Body of pancreas (tissue), 4 donors: ENCODE measurements around the gene TPSAB1. TPM values are rescaled to one million over a fixed set of nuclear protein-coding genes. Genes with fewer than 3 reads are reported as not detected.

Experiments
- ATAC-seq: fragments of 150-250 bp; one replicate; pipeline ENCODE4 v1.9.1; 2016
- DNase-seq, 4 donors: peaks; one replicate each; pipeline ENCODE4 v3.0.0-alpha.2; 2019
- H3K27ac ChIP-seq, 4 donors: fragments of 200-600 bp; sonication (generic); 1 replicate in 3 of 4; 2 replicates in 1 of 4; pipeline versions ENCODE4 v1.5.1 to v1.6.1; 2016 to 2019; ENCODE audit warnings: mild to moderate bottlenecking in 1 of 4, mixed read lengths in 1 of 4, moderate library complexity in 1 of 4
- H3K27me3 ChIP-seq, 2 donors: fragments of 200-600 bp; sonication (generic); one replicate each; pipeline ENCODE4 v1.6.0; 2016; ENCODE audit warnings: mild to moderate bottlenecking in 1 of 2
- H3K36me3 ChIP-seq, 2 donors: fragments of 200-600 bp; sonication (generic); replicated peaks in 1 of 2; 2 replicates each; pipeline ENCODE4 v1.5.1; 2016; ENCODE audit warnings: low read depth in 2 of 2; ENCODE audit not compliant: insufficient read depth in 1 of 2
- H3K4me1 ChIP-seq: fragments of 200-600 bp; sonication (generic); one replicate; pipeline ENCODE4 v1.6.0; 2016
- H3K4me3 ChIP-seq, 2 donors: fragments of 200-600 bp; sonication (generic); 1 replicate in 1 of 2; 2 replicates in 1 of 2; pipeline ENCODE4 v1.5.1; 2016 to 2019
- H3K9me3 ChIP-seq, 3 donors: fragments of 200-600 bp; sonication (generic); 1 replicate in 2 of 3; 2 replicates in 1 of 3; pipeline ENCODE4 v1.5.1; 2016
- POLR2A ChIP-seq, 3 donors: fragments of 450-650 bp; IDR thresholded peaks; one replicate each; pipeline ENCODE4 v1.6.1; 2016; ENCODE audit warnings: antibody characterized with exemption in 3 of 3, mild to moderate bottlenecking in 2 of 3
- WGBS, 2 donors: methylation state at CpG; one replicate each; pipeline ENCODE4 v1.1.5; 2017; 5-methylcytosine and 5-hydroxymethylcytosine counted together
- intact Hi-C: fragments of 100-400 bp; cut with DNase I; formaldehyde crosslinking; loops from one replicate; pipeline ENCODE4 v1.15.1; 2023
- total RNA-seq, 2 donors: library from RNA; depleted of rRNA; stranded (reverse); fragments of >200 nt; gene quantifications; one replicate each; pipeline ENCODE4 v1.1.0, GENCODE V29; 2016
- TF ChIP-seq, protein P1 (sequence below), 7 experiments: fragments of 450-650 bp in 4 of 7; fragments of 200-600 bp in 3 of 7; sonication (generic) in 3 of 7; IDR thresholded peaks; one replicate each; pipeline ENCODE4 v1.5.1; 2016 to 2019; ENCODE audit warnings: antibody characterized with exemption in 7 of 7

The TPSAB1 gene
- total RNA-seq, 2 donors from 2014 or later = 23.6 to 53.4 TPM

DNA sequence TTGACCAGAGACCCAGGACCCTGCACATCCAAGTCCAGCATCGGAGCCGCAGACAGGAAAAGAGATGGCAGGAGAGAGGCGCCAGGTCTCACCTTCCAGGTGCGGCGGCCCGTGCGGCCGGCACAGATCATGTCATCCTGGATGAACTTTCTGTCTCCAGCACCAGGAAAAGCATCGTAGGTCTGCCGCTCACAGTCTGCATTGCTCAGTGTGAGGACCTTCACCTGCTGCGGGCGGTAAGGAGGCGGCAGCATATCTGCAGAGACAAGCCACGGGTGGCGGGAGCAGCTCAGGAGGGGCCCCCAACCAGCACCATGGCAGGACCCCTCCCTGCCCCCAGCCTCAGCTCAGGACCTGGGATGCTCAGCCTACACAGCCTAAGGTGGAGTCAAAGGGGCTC lies 33.3 kb downstream of the TPSAB1 start:
- DNase-seq (no peak), ATAC-seq (no peak)
- no peak overlapping the region for H3K27ac ChIP-seq
- H3K27me3 ChIP-seq = no peaks in the 10 kb centered on the region
- peaks cover 11% of the 10 kb centered on the region for H3K4me1 ChIP-seq
- intact Hi-C loops = no loop called here
- TF ChIP-seq POLR2A (IDR thresholded peaks at IDR 0.05) = no peak
- TF ChIP-seq, protein P1, sequence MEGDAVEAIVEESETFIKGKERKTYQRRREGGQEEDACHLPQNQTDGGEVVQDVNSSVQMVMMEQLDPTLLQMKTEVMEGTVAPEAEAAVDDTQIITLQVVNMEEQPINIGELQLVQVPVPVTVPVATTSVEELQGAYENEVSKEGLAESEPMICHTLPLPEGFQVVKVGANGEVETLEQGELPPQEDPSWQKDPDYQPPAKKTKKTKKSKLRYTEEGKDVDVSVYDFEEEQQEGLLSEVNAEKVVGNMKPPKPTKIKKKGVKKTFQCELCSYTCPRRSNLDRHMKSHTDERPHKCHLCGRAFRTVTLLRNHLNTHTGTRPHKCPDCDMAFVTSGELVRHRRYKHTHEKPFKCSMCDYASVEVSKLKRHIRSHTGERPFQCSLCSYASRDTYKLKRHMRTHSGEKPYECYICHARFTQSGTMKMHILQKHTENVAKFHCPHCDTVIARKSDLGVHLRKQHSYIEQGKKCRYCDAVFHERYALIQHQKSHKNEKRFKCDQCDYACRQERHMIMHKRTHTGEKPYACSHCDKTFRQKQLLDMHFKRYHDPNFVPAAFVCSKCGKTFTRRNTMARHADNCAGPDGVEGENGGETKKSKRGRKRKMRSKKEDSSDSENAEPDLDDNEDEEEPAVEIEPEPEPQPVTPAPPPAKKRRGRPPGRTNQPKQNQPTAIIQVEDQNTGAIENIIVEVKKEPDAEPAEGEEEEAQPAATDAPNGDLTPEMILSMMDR (IDR thresholded peaks at IDR 0.05) = no peak
- no peaks in the 10 kb centered on the region for H3K36me3 ChIP-seq
- no peak overlapping the region for H3K4me3 ChIP-seq
- no peaks in the 10 kb centered on the region for H3K9me3 ChIP-seq
- 82 to 92% methylated on average over 6 to 14 of the region's 15 CpGs for WGBS, 2 donors

- intact Hi-C loops = no loop called here
- Histone ChIP-seq H3K27me3 (no peaks in the 10 kb centered on the region), H3K4me1 (peaks cover 11% of the 10 kb centered on the region)
Measured at GRCh38 chr16:1274767-1275166, 34.3 kb downstream of the TPSAB1 start.

GRCh38 chr16:1275791-1276579 lies 35.5 kb downstream of the TPSAB1 start:
- Histone ChIP-seq H3K4me3 (no peak overlapping the region), H3K27ac (no peak overlapping the region), H3K27me3 (no peaks in the 10 kb centered on the region), H3K4me1 (peaks cover 11% of the 10 kb centered on the region), H3K36me3 (no peaks in the 10 kb centered on the region), H3K9me3 (no peaks in the 10 kb centered on the region)
- ATAC-seq (no peak), DNase-seq (no peak)
- 45 to 49% methylated on average over 13 to 28 of the region's 30 CpGs for WGBS, 2 donors
- intact Hi-C loops = no loop called here
- TF ChIP-seq, protein P1 (IDR thresholded peaks at IDR 0.05) = no peak
- TF ChIP-seq POLR2A (IDR thresholded peaks at IDR 0.05) = no peak

More at GRCh38 chr16:1274767-1275166, 34.3 kb downstream of the TPSAB1 start:
- WGBS, 2 donors = 78 to 83% methylated on average over 7 of the region's 7 CpGs
- ATAC-seq = no peak
- Histone ChIP-seq H3K9me3 (no peaks in the 10 kb centered on the region), H3K27ac (no peak overlapping the region), H3K4me3 (no peak overlapping the region), H3K36me3 (no peaks in the 10 kb centered on the region)
- no peak for DNase-seq
- TF ChIP-seq, protein P1 (IDR thresholded peaks at IDR 0.05) = no peak
- no peak for TF ChIP-seq POLR2A (IDR thresholded peaks at IDR 0.05)

- no peak overlapping the region for H3K4me3 ChIP-seq
- DNase-seq (no peak), ATAC-seq (no peak)
- peaks cover 8% of the 10 kb centered on the region for H3K4me1 ChIP-seq
- TF ChIP-seq POLR2A (IDR thresholded peaks at IDR 0.05) = no peak
- TF ChIP-seq, protein P1 (IDR thresholded peaks at IDR 0.05) = no peak
- intact Hi-C loops = no loop called here
- no peaks in the 10 kb centered on the region for H3K36me3 ChIP-seq
- no peak overlapping the region for H3K27ac ChIP-seq
- no peaks in the 10 kb centered on the region for H3K27me3 ChIP-seq
- WGBS, 2 donors = 66 to 67% methylated on average over 2 to 6 of the region's 14 CpGs
- no peaks in the 10 kb centered on the region for H3K9me3 ChIP-seq
Measured at GRCh38 chr16:1276580-1276878, 36.0 kb downstream of the TPSAB1 start.

DNA sequence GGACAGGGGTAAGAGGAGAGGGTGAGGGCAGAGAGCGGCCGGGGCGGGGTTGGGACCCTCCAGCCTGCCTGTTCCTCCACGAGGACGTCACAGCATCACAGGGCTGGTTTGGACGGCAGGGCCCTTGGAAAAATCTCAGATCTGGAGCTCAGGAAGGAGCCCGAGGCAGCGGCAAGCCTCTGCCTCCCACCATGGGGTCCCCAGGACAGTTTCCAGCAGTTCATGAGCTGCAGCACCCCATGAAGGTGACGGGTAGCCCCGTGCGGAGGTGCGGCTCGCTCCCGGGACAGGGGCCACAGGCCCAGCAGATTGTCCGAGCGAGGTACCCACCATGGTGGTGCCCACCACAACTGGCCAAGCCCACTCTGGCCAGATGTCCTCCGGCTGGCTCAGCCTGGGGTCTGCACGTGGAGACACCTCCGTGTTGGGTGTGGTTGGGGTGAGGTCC lies 36.7 kb downstream of the TPSAB1 start:
- TF ChIP-seq, protein P1 (IDR thresholded peaks at IDR 0.05) = no peak
- TF ChIP-seq POLR2A (IDR thresholded peaks at IDR 0.05) = no peak
- 63% methylated on average over 18 of the region's 19 CpGs; no CpG with 5 or more reads in 1 of the 2 donors for WGBS, 2 donors
- Histone ChIP-seq H3K4me3 (no peak overlapping the region), H3K27me3 (no peaks in the 10 kb centered on the region), H3K9me3 (no peaks in the 10 kb centered on the region), H3K27ac (no peak overlapping the region), H3K36me3 (no peaks in the 10 kb centered on the region), H3K4me1 (peaks cover 1% of the 10 kb centered on the region)
- intact Hi-C loops = no loop called here
- ATAC-seq (no peak), DNase-seq (no peak)
